ENCODE results near the gene HPS4. TPM values are rescaled to one million over a fixed set of nuclear protein-coding genes. Genes with fewer than 3 reads are reported as not detected.

Gene HPS4
- total and polyA plus RNA-seq, 4 donors = 5.4 to 26.2 (median 12.6) TPM

DNA sequence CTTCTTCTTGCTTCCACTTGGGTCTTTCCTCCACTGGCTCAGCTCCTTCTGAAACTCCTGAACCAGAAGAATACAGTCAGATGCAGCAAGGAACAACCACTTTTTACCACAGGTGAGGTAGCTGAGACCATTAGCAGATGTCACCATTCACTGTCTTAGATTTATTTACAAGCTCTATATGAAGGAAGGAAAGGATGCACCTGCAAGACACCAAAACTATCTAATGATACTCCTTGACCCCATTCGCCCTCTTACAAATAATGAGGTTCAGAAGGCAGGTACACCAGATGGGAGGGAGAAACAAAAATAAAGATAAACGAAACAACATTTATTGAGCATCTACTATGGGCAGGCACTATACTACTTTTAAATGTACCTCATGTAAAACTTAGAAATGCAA lies 18.4 kb upstream of the HPS4 start:
- TF ChIP-seq TAF1 (conservative IDR thresholded peaks at IDR 0.05) = no peak
- no peak for TF ChIP-seq JUND (IDR thresholded peaks at IDR 0.05)
- TF ChIP-seq FOXA1 (IDR thresholded peaks at IDR 0.05) = no peak
- TF ChIP-seq FOXA2 (IDR thresholded peaks at IDR 0.05) = no peak
- TF ChIP-seq EGR1 (IDR thresholded peaks at IDR 0.05; ENCODE audit: low read depth in 2 of 2) = no peak
- no peak for TF ChIP-seq SP1 (IDR thresholded peaks at IDR 0.05)
- TF ChIP-seq GABPA (IDR thresholded peaks at IDR 0.05 in 1 of 2, conservative IDR thresholded peaks at IDR 0.05 in 1 of 2) = no peak
- TF ChIP-seq MAX (IDR thresholded peaks at IDR 0.05) = no peak
- no peak for TF ChIP-seq HNF4A (conservative IDR thresholded peaks at IDR 0.05)
- no peak for TF ChIP-seq RXRA (IDR thresholded peaks at IDR 0.05)
- TF ChIP-seq, protein P1, sequence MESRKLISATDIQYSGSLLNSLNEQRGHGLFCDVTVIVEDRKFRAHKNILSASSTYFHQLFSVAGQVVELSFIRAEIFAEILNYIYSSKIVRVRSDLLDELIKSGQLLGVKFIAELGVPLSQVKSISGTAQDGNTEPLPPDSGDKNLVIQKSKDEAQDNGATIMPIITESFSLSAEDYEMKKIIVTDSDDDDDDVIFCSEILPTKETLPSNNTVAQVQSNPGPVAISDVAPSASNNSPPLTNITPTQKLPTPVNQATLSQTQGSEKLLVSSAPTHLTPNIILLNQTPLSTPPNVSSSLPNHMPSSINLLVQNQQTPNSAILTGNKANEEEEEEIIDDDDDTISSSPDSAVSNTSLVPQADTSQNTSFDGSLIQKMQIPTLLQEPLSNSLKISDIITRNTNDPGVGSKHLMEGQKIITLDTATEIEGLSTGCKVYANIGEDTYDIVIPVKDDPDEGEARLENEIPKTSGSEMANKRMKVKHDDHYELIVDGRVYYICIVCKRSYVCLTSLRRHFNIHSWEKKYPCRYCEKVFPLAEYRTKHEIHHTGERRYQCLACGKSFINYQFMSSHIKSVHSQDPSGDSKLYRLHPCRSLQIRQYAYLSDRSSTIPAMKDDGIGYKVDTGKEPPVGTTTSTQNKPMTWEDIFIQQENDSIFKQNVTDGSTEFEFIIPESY (IDR thresholded peaks at IDR 0.05) = no peak
- no peak for TF ChIP-seq NR2F2 (IDR thresholded peaks at IDR 0.05)
- TF ChIP-seq YY1 (IDR thresholded peaks at IDR 0.05) = no peak
- TF ChIP-seq RAD21 (IDR thresholded peaks at IDR 0.05) = no peak
- no peak for TF ChIP-seq REST (IDR thresholded peaks at IDR 0.05)
- no peak for TF ChIP-seq CTCF (IDR thresholded peaks at IDR 0.05; ENCODE audit: low read depth, low read length, missing input control)
- TF ChIP-seq, protein P2, sequence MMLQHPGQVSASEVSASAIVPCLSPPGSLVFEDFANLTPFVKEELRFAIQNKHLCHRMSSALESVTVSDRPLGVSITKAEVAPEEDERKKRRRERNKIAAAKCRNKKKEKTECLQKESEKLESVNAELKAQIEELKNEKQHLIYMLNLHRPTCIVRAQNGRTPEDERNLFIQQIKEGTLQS (IDR thresholded peaks at IDR 0.05) = no peak
- Histone ChIP-seq H3K4me3 (ENCODE audit: low read depth in 1 of 3, low read length in 3 of 3) (no peak overlapping the region), H3K9me3 (ENCODE audit: control insufficient read depth in 4 of 4, low read length in 3 of 4) (no peaks in the 10 kb centered on the region), H3K36me3 (ENCODE audit: control insufficient read depth in 4 of 4, insufficient read depth in 3 of 4, low read depth in 1 of 4, low read length in 3 of 4) (peaks cover 24 to 73% (median 63%) of the 10 kb centered on the region in 4 donors), H3K27me3 (ENCODE audit: control insufficient read depth in 4 of 4, insufficient read depth in 4 of 4, low read length in 3 of 4) (no peaks in the 10 kb centered on the region), H3K9ac (ENCODE audit: low read depth in 1 of 2, low read length in 2 of 2) (no peak overlapping the region), H3K27ac (ENCODE audit: low read depth in 1 of 2, low read length in 2 of 2) (no peak overlapping the region), H3K4me1 (ENCODE audit: control insufficient read depth in 4 of 4, insufficient read depth in 4 of 4, low read length in 3 of 4) (peaks cover 0 to 16% (median 12%) of the 10 kb centered on the region in 4 donors)
- no peak for DNase-seq (ENCODE audit: low spot score)
- WGBS = 91% methylated on average over 2 of the region's 2 CpGs
